Psoas muscle (tissue), 8 donors: ENCODE data around the gene S1PR4. TPM values are rescaled to one million over a fixed set of nuclear protein-coding genes. Genes with fewer than 3 reads are reported as not detected.

ENCODE experiments used
- ATAC-seq, 4 donors: fragments of 200-7000 bp; cut with Tn5 transposase; one replicate each; pipeline ENCODE4 v1.9.1; 2020; ENCODE audit warnings: moderate library complexity in 3 of 4, mild to moderate bottlenecking in 2 of 4
- DNase-seq, 2 donors: peaks; one replicate each; pipeline ENCODE4 v3.0.0-alpha.2; 2020
- H3K27ac ChIP-seq: fragments of 200-600 bp; one replicate; pipeline ENCODE4 v1.8.0; 2022
- H3K27me3 ChIP-seq, 3 donors: fragments of 200-600 bp in 1 of 3; one replicate each; pipeline versions ENCODE4 v1.6.1 to v1.8.0; 2013 to 2022; ENCODE audit warnings: low read length in 2 of 3, mild to moderate bottlenecking in 2 of 3, moderate library complexity in 1 of 3; ENCODE audit not compliant: insufficient read depth in 3 of 3
- H3K36me3 ChIP-seq, 2 donors: fragments of 200-600 bp in 1 of 2; one replicate each; pipeline versions ENCODE4 v1.6.1 to v1.8.0; 2013 to 2022; ENCODE audit warnings: low read depth in 1 of 2, mild to moderate bottlenecking in 1 of 2, moderate library complexity in 1 of 2; ENCODE audit not compliant: insufficient read depth in 1 of 2
- H3K4me1 ChIP-seq: fragments of 200-600 bp; one replicate; pipeline ENCODE4 v1.8.0; 2022
- H3K4me3 ChIP-seq: fragments of 200-600 bp; one replicate; pipeline ENCODE4 v1.8.0; 2022; ENCODE audit warnings: mild to moderate bottlenecking
- H3K9me3 ChIP-seq: fragments of 200-600 bp; one replicate; pipeline ENCODE4 v1.8.0; 2022
- CTCF ChIP-seq: fragments of 200-600 bp; IDR thresholded peaks from one replicate; pipeline ENCODE4 v1.8.0; 2022; ENCODE audit warnings: antibody characterized with exemption
- WGBS, 3 donors: extraction: QIAGEN DNeasy Blood & Tissue Kit; methylation state at CpG; one replicate each; pipeline versions ENCODE4 v1.1.6 to v1.1.7; 2013; 5-methylcytosine and 5-hydroxymethylcytosine counted together
- intact Hi-C, 2 donors: fragments of 100-400 bp; cut with DNase I; formaldehyde crosslinking; loops; one replicate each; pipeline versions ENCODE4 v1.11.0 to v1.14.2; 2022
- polyA plus RNA-seq, 3 donors: library from polyadenylated mRNA; stranded (reverse); fragments of 200-250 nt; gene quantifications; one replicate each; pipeline ENCODE4 v1.2.3, GENCODE V29; 2013
- total RNA-seq, 4 donors: library from RNA; stranded (reverse); fragmentation: NEBNext Ultra II Directional in 2 of 4; extraction: Animal tissue kit (Norgen Biotek cat#: 25700) in 2 of 4; gene quantifications; one replicate each; pipeline versions ENCODE4 v1.2.1 to v1.2.4, GENCODE V29; 2021 to 2023
- donor health status: healthy with polysubstance abuse.
- donor health status: DM: no; HTN: no; CAD: no; lungs with moderate emphysema.
- donor health status: Bipolar disorder and iron deficiency.
- donor health status: healthy.
- donor health status: DM: yes; HTN: yes; CAD: no.
- donor health status: DM: no; HTN: no; CAD: no.
- donor health status: DM: no; HTN: no; CAD: no.
- donor health status: DM: yes; HTN: yes; CAD: no.

Gene S1PR4
- total and polyA plus RNA-seq, 7 donors, result 0.40 to 0.94 (median 0.75) TPM

GRCh38 chr19:3184847-3185460, 6.4 kb downstream of the S1PR4 start:
- ATAC-seq, result peak; percentile 59 to 75 (median 64)
- Histone ChIP-seq H3K27me3 (no peaks in the 10 kb centered on the region), H3K27ac (peak overlapping the region; percentile 76), H3K4me1 (peaks cover 16% of the 10 kb centered on the region), H3K9me3 (no peaks in the 10 kb centered on the region), H3K36me3 (no peaks in the 10 kb centered on the region), H3K4me3 (peak overlapping the region; percentile 84)
- 13% methylated on average over 14 of the region's 14 CpGs for WGBS, 3 donors
- DNase-seq, result peak; percentile 73 to 86
- no peak for TF ChIP-seq CTCF
- intact Hi-C loops, result loop anchor here in 1 of 2 donors (5.0 kb wide), 1 partner anchor 233 kb away; no protein-coding TSS in a partner anchor

GRCh38 chr19:3185461-3186159, 7.0 kb downstream of the S1PR4 start, which contains the start of gene NCLN:
TSS of gene NCLN (plus strand) at chr19:3185930. CDS start at chr19:3186031, 101 bp downstream.
- Histone ChIP-seq H3K4me3 (peak within 1 kb of the TSS; percentile 84), H3K4me1 (peaks cover 16% of the 10 kb centered on the region), H3K9me3 (no peaks in the 10 kb centered on the region), H3K36me3 (no peaks in the 10 kb centered on the region), H3K27me3 (no peaks in the 10 kb centered on the region), H3K27ac (peak within 1 kb of the TSS; percentile 76)
- intact Hi-C loops, result no loop called here
- ATAC-seq, result peak; percentile 97 to 98 (median 97)
- TF ChIP-seq CTCF, result no peak
- DNase-seq, result peak; percentile 95 to 97
- 0% methylated on average over 34 to 69 of the region's 69 CpGs for WGBS, 3 donors

GRCh38 chr19:3186160-3186688, 7.7 kb downstream of the S1PR4 start:
- WGBS, 3 donors, result 0 to 1% (median 0%) methylated on average over 31 to 38 of the region's 38 CpGs
- peak overlapping the region; percentile 76 for H3K27ac ChIP-seq
- no peaks in the 10 kb centered on the region for H3K9me3 ChIP-seq
- DNase-seq, result no peak
- no peaks in the 10 kb centered on the region for H3K36me3 ChIP-seq
- intact Hi-C loops, result no loop called here
- peak overlapping the region; percentile 84 for H3K4me3 ChIP-seq
- H3K27me3 ChIP-seq, result no peaks in the 10 kb centered on the region
- peak in 1 of 4 donors; percentile 8 for ATAC-seq
- peaks cover 16% of the 10 kb centered on the region for H3K4me1 ChIP-seq
- no peak for TF ChIP-seq CTCF

- intact Hi-C loops, result no loop called here
- WGBS, 3 donors, result 68 to 69% (median 68%) methylated on average over 23 of the region's 23 CpGs
- peaks cover 16% of the 10 kb centered on the region for H3K4me1 ChIP-seq
- H3K4me3 ChIP-seq, result peak overlapping the region; percentile 84
- H3K27me3 ChIP-seq, result no peaks in the 10 kb centered on the region
- no peaks in the 10 kb centered on the region for H3K36me3 ChIP-seq
- DNase-seq (no peak), ATAC-seq (no peak)
- no peaks in the 10 kb centered on the region for H3K9me3 ChIP-seq
- no peak for TF ChIP-seq CTCF
- no peak overlapping the region for H3K27ac ChIP-seq
Measured at GRCh38 chr19:3186891-3187661, 8.5 kb downstream of the S1PR4 start.
